Suprapubic skin (tissue), 2 donors: Measurements from ENCODE around the gene RBM38.

ENCODE experiments used
- EP300 ChIP-seq: sonication (generic); formaldehyde crosslinking; IDR thresholded peaks from one replicate; pipeline ENCODE4 v1.6.1; 2017; ENCODE audit warnings: antibody characterized with exemption
- POLR2A ChIP-seq, 2 donors: fragments of 450-650 bp; IDR thresholded peaks; one replicate each; pipeline ENCODE4 v1.6.1; 2017; ENCODE audit warnings: antibody characterized with exemption in 2 of 2, mild to moderate bottlenecking in 2 of 2, moderate library complexity in 2 of 2

- no peak for TF ChIP-seq EP300
- TF ChIP-seq POLR2A (IDR thresholded peaks at IDR 0.05): no peak
Measured at GRCh38 chr20:57384486-57384885, 6.7 kb upstream of the RBM38 start.
